ENCODE data around the gene SEC16A. TPM values are rescaled to one million over a fixed set of nuclear protein-coding genes. Genes with fewer than 3 reads are reported as not detected.
"Not testable (repeated sequence)": the region's sequence is repeated elsewhere in the genome, so short reads cannot be mapped to it uniquely, and the experiment has no call there.

The SEC16A gene
- total RNA-seq, 1 donor = 39.4 TPM

GRCh38 chr9:136411378-136411777 lies 71.5 kb downstream of the SEC16A start:
- DNase-seq (ENCODE audit: low read depth) = no peak
- TF ChIP-seq, protein P1, sequence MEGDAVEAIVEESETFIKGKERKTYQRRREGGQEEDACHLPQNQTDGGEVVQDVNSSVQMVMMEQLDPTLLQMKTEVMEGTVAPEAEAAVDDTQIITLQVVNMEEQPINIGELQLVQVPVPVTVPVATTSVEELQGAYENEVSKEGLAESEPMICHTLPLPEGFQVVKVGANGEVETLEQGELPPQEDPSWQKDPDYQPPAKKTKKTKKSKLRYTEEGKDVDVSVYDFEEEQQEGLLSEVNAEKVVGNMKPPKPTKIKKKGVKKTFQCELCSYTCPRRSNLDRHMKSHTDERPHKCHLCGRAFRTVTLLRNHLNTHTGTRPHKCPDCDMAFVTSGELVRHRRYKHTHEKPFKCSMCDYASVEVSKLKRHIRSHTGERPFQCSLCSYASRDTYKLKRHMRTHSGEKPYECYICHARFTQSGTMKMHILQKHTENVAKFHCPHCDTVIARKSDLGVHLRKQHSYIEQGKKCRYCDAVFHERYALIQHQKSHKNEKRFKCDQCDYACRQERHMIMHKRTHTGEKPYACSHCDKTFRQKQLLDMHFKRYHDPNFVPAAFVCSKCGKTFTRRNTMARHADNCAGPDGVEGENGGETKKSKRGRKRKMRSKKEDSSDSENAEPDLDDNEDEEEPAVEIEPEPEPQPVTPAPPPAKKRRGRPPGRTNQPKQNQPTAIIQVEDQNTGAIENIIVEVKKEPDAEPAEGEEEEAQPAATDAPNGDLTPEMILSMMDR (IDR thresholded peaks at IDR 0.05; ENCODE audit: insufficient read depth, low read length) = no peak
- peak overlapping the region; percentile 92 for H3K4me3 ChIP-seq (ENCODE audit: low read depth, low read length)

- DNase-seq (ENCODE audit: low read depth) = peak; percentile 82
- TF ChIP-seq, protein P1 (IDR thresholded peaks at IDR 0.05; ENCODE audit: insufficient read depth, low read length) = no peak
- H3K4me3 ChIP-seq (ENCODE audit: low read depth, low read length) = peak within 1 kb of the TSS; percentile 92
These were observed 72.1 kb downstream of the SEC16A start, which contains the start of the genes ENTR1 and PMPCA for GRCh38 chr9:136410500-136411287. Gene ENTR1 (minus strand): TSS chr9:136410614. CDS start chr9:136410397, 217 bp downstream. Gene PMPCA (plus strand): TSS chr9:136410658. CDS start chr9:136410669, 11 bp downstream.

- peak; percentile 31 for DNase-seq (ENCODE audit: low read depth)
- TF ChIP-seq, protein P1 (IDR thresholded peaks at IDR 0.05; ENCODE audit: insufficient read depth, low read length) = no peak
- H3K4me3 ChIP-seq (ENCODE audit: low read depth, low read length) = peak overlapping the region; percentile 92
These were observed 73.0 kb downstream of the SEC16A start for GRCh38 chr9:136409557-136410455.

GRCh38 chr9:136407911-136408310 lies 74.9 kb downstream of the SEC16A start:
- TF ChIP-seq, protein P1 (IDR thresholded peaks at IDR 0.05; ENCODE audit: insufficient read depth, low read length) = no peak

DNA sequence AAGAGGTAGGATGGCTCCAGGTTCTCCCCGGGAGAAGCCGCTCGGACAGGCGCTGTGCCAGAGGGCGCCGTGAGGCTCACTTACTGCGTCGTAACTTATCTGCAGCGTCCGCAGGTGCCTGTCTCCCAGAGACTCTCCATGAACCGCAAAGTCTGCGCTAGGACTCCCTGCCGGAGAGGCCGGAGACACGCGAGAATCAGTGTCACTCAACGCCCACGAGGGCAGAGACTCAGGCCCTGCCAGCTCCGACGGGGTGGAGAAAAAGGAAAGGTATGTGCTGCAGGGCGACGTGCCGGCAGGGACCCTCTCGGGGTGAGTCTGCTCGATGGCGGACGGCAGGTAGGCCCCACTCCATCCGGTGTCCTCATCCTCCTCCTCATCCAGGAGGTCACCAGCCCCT lies 75.8 kb downstream of the SEC16A start:
- DNase-seq (ENCODE audit: low read depth); H3K4me3 ChIP-seq (ENCODE audit: low read depth, low read length): not testable (repeated sequence)

More at GRCh38 chr9:136407911-136408310, 74.9 kb downstream of the SEC16A start:
- H3K4me3 ChIP-seq (ENCODE audit: low read depth, low read length) = no peak overlapping the region
- no peak for DNase-seq (ENCODE audit: low read depth)

- not testable (repeated sequence) for H3K4me3 ChIP-seq (ENCODE audit: low read depth, low read length); DNase-seq (ENCODE audit: low read depth)
These were observed 76.9 kb downstream of the SEC16A start for GRCh38 chr9:136405904-136406303.

GRCh38 chr9:136405481-136405880 lies 77.4 kb downstream of the SEC16A start:
- no peak overlapping the region for H3K4me3 ChIP-seq (ENCODE audit: low read depth, low read length)
- TF ChIP-seq, protein P1 (IDR thresholded peaks at IDR 0.05; ENCODE audit: insufficient read depth, low read length) = no peak
- DNase-seq (ENCODE audit: low read depth) = no peak
